DND-41 (cell line): ENCODE data around the gene UNC5CL.

Experiments used
- ATAC-seq: fragments of 200-7000 bp; cut with Tn5 transposase; 3 replicates; pipeline ENCODE4 v1.9.1; 2021; ENCODE audit warnings: low read depth; ENCODE audit not compliant: insufficient read depth
- DNase-seq: peaks from one replicate; pipeline ENCODE4 v3.0.0-alpha.2; 2020
- H2AFZ ChIP-seq: 2 replicates; pipeline ENCODE4 v1.6.0; 2012; ENCODE audit warnings: low read depth, low read length
- H3K27ac ChIP-seq: 2 replicates; pipeline ENCODE4 v1.5.1; 2012; ENCODE audit warnings: low read length, inconsistent platforms
- H3K27me3 ChIP-seq: fragments of 200-600 bp; sonication (generic); 2 replicates; pipeline ENCODE4 v1.6.0; 2012; ENCODE audit warnings: low read length, mild to moderate bottlenecking, inconsistent platforms; ENCODE audit not compliant: insufficient read depth, poor library complexity
- H3K36me3 ChIP-seq: 2 replicates; pipeline ENCODE4 v1.5.1; 2012; ENCODE audit warnings: low read length, inconsistent platforms; ENCODE audit not compliant: insufficient read depth
- H3K4me1 ChIP-seq: 2 replicates; pipeline ENCODE4 v1.5.1; 2012; ENCODE audit warnings: mild to moderate bottlenecking, low read length; ENCODE audit not compliant: insufficient read depth
- H3K4me2 ChIP-seq: 2 replicates; pipeline ENCODE4 v1.6.0; 2012; ENCODE audit warnings: mild to moderate bottlenecking, moderate library complexity, low read length, inconsistent platforms; ENCODE audit not compliant: insufficient read depth
- H3K4me3 ChIP-seq, 2 experiments: fragments of 200-600 bp in 1 of 2; shearing (Covaris generic) in 1 of 2; 2 replicates each; pipeline ENCODE4 v1.5.1; 2012 to 2016; ENCODE audit warnings: inconsistent platforms in 2 of 2, low read length in 2 of 2, mild to moderate bottlenecking in 2 of 2, low read depth in 1 of 2, moderate library complexity in 1 of 2
- H3K79me2 ChIP-seq: 2 replicates; pipeline ENCODE4 v1.6.0; 2012; ENCODE audit warnings: low read length, inconsistent platforms; ENCODE audit not compliant: insufficient read depth
- H3K9ac ChIP-seq: 2 replicates; pipeline ENCODE4 v1.6.0; 2012; ENCODE audit warnings: low read depth, mild to moderate bottlenecking, inconsistent platforms, low read length, moderate library complexity
- H3K9me3 ChIP-seq: 2 replicates; pipeline ENCODE4 v1.5.1; 2012; ENCODE audit warnings: low read length, moderate library complexity, mild to moderate bottlenecking, inconsistent platforms; ENCODE audit not compliant: insufficient read depth, severe bottlenecking
- H4K20me1 ChIP-seq: 2 replicates; pipeline ENCODE4 v1.6.0; 2012; ENCODE audit warnings: low read length; ENCODE audit not compliant: insufficient read depth
- EZH2 ChIP-seq: IDR thresholded peaks from 3 replicates; pipeline ENCODE4 v1.6.1; 2012; ENCODE audit warnings: borderline replicate concordance, low read depth, mild to moderate bottlenecking, moderate library complexity, low read length, inconsistent platforms; ENCODE audit not compliant: severe bottlenecking
- TF ChIP-seq, protein P1 (sequence below): IDR thresholded peaks from 2 replicates; pipeline ENCODE4 v1.5.1; 2012; ENCODE audit warnings: borderline replicate concordance, low read length, moderate library complexity, mild to moderate bottlenecking; ENCODE audit not compliant: poor library complexity, severe bottlenecking; ENCODE audit errors: extremely low read depth

The UNC5CL gene

DNA sequence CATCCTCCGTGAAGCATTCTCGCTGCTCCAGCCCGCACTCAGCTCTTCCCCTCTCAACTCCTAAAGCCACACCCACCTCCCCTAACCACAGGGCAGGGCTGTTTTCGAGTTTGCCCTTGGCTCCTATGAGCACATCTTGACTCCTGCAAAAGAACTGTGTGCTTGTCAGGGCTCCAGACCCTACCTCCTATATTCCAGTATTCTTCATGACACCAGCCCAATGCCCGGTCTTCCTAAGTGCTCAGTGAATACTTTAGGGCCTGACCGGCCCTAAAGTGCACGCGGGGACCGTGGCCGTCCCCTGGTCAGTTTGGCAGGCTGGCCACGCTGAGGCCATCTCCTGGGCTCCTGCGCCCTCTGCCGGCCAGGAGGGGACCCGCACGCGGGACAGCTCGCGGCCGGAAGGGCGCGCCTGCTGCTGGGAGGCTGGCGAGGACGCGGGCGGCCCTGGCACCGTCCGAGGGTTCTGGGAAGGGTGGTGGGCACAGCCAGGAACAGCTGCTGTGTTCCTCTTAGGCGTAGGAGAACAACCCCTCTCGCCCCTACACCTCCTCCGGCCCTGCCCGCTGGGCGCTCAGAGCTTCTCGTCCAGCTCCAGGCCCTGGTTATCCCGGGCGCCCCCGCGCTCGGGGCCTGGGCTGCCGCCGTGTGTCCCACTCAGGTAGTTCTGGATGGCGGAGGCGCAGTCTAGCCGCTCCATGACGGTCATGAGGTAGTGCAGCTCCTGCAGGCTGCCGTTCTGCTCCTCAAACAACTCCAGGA, 11.0 kb downstream of the UNC5CL start:
- Histone ChIP-seq H3K4me1 (peaks cover 39% of the 10 kb centered on the region), H3K79me2 (peaks cover 22% of the 10 kb centered on the region), H2AFZ (peak overlapping the region; percentile 81), H3K36me3 (peaks cover 6% of the 10 kb centered on the region; the same call in 1 of the 2 replicates), H3K4me2 (peak overlapping the region; percentile 74), H3K9ac (peak overlapping the region; percentile 98), H3K4me3 (peak overlapping the region; percentile 30 to 65), H3K27ac (peak overlapping the region; percentile 98), H4K20me1 (no peaks in the 10 kb centered on the region), H3K27me3 (no peaks in the 10 kb centered on the region), H3K9me3 (no peaks in the 10 kb centered on the region)
- DNase-seq: peak; percentile 94
- peak; percentile 86 for ATAC-seq
- no peak for TF ChIP-seq EZH2
- TF ChIP-seq, protein P1, sequence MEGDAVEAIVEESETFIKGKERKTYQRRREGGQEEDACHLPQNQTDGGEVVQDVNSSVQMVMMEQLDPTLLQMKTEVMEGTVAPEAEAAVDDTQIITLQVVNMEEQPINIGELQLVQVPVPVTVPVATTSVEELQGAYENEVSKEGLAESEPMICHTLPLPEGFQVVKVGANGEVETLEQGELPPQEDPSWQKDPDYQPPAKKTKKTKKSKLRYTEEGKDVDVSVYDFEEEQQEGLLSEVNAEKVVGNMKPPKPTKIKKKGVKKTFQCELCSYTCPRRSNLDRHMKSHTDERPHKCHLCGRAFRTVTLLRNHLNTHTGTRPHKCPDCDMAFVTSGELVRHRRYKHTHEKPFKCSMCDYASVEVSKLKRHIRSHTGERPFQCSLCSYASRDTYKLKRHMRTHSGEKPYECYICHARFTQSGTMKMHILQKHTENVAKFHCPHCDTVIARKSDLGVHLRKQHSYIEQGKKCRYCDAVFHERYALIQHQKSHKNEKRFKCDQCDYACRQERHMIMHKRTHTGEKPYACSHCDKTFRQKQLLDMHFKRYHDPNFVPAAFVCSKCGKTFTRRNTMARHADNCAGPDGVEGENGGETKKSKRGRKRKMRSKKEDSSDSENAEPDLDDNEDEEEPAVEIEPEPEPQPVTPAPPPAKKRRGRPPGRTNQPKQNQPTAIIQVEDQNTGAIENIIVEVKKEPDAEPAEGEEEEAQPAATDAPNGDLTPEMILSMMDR: peak; percentile 99

GRCh38 chr6:41027241-41027640, 11.8 kb downstream of the UNC5CL start:
- Histone ChIP-seq H3K4me1 (peaks cover 39% of the 10 kb centered on the region), H4K20me1 (no peaks in the 10 kb centered on the region), H3K4me3 (peak overlapping the region; percentile 30 to 65; a peak in 3 of 4 replicates), H3K36me3 (peaks cover 6% of the 10 kb centered on the region; the same call in 1 of the 2 replicates), H3K9me3 (no peaks in the 10 kb centered on the region), H2AFZ (peak overlapping the region; percentile 81), H3K27ac (peak overlapping the region; percentile 98), H3K9ac (peak overlapping the region; percentile 98), H3K27me3 (no peaks in the 10 kb centered on the region), H3K4me2 (peak overlapping the region; percentile 74), H3K79me2 (peaks cover 22% of the 10 kb centered on the region)
- DNase-seq (peak; percentile 58), ATAC-seq (peak; percentile 22)
- TF ChIP-seq EZH2: no peak
- TF ChIP-seq, protein P1: no peak

DNA sequence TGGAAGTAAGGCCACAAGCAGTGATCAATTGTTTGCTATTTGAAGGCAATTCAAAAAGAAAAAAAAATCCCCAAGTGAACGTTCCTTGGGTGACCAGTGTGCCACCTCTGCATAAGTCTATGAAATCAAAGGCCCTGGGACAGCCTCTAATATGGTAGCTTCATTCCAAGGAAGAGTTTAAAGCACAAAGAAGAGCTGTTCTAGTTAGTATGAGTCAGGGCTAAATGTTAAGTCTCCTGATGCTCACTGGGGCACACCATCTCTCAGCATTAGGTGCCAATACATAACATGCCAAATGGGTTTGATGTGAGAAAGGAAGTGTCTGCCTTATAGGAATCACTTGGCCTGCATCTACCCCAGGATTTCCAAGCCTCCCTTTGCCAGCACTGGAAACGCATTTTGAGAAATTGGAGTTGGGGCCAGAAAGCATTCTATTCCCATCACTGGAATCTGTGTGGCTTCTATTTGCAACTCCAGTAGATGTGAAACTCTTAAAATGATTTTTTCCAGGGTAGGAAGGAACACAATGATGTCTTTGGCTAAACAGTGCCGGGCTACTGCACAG, 13.0 kb downstream of the UNC5CL start:
- Histone ChIP-seq H3K27me3 (no peaks in the 10 kb centered on the region), H3K79me2 (peaks cover 22% of the 10 kb centered on the region), H4K20me1 (no peaks in the 10 kb centered on the region), H3K27ac (peak overlapping the region; percentile 98), H3K4me2 (peak overlapping the region; percentile 74), H3K36me3 (peaks cover 6% of the 10 kb centered on the region; the same call in 1 of the 2 replicates), H3K4me1 (peaks cover 39% of the 10 kb centered on the region), H3K9ac (peak overlapping the region; percentile 98), H3K9me3 (no peaks in the 10 kb centered on the region), H3K4me3 (peak overlapping the region in 1 of 2 experiments; percentile 65; a peak in 2 of 4 replicates), H2AFZ (no peak overlapping the region)
- no peak for DNase-seq
- no peak for ATAC-seq
- TF ChIP-seq EZH2: no peak
- TF ChIP-seq, protein P1: no peak
